ENCODE data around the gene EEF1AKMT2. TPM values are rescaled to one million over a fixed set of nuclear protein-coding genes. Genes with fewer than 3 reads are reported as not detected.

The EEF1AKMT2 gene
- total RNA-seq, 2 experiments from 2014 or later, result 14.4 to 16.7 TPM

GRCh38 chr10:124710266-124710881 lies 81.3 kb downstream of the EEF1AKMT2 start:
- no peak overlapping the region for H3K4me3 ChIP-seq (ENCODE audit: low read length)
- H3K27me3 Mint-ChIP-seq, result no peaks in the 10 kb centered on the region
- H3K4me1 ChIP-seq (ENCODE audit: insufficient read depth, low read length), result peaks cover 99% of the 10 kb centered on the region
- no peak for TF ChIP-seq CTCF (IDR thresholded peaks at IDR 0.05)
- H3K27ac Mint-ChIP-seq, result peak overlapping the region; percentile 91
- peak overlapping the region in 1 of 2 donors; percentile 10 for H3K27ac ChIP-seq (ENCODE audit: low read depth in 1 of 2, low read length in 2 of 2)
- CTCF ChIA-PET, result interaction anchor here (0.7 to 3.5 kb wide), 2 partner anchors 8 to 161 kb away, joined by 3 to 22 read pairs; no protein-coding TSS in a partner anchor
- H3K36me3 Mint-ChIP-seq (ENCODE audit: low read depth), result peaks cover 18% of the 10 kb centered on the region
- intact Hi-C loops (cut with DNase I, micrococcal nuclease), result no loop called here
- H3K4me3 Mint-ChIP-seq, result peak overlapping the region; percentile 11
- POLR2A ChIA-PET, result interaction anchor here (10.2 kb wide), 1 partner anchor 6 kb away, joined by 133 read pairs; no protein-coding TSS in a partner anchor
- DNase-seq, result no peak
- peaks cover 19% of the 10 kb centered on the region for H3K36me3 ChIP-seq (ENCODE audit: insufficient read depth, low read length)
- H3K9me3 ChIP-seq (ENCODE audit: control insufficient read depth in 1 of 2, insufficient read depth in 1 of 2, low read length in 2 of 2), result no peaks in the 10 kb centered on the region
- no peaks in the 10 kb centered on the region for H3K27me3 ChIP-seq (ENCODE audit: control insufficient read depth in 1 of 2, insufficient read depth in 2 of 2, low read length in 2 of 2)
- ATAC-seq (ENCODE audit: poor library complexity), result no peak
- H3K9me3 Mint-ChIP-seq, result no peaks in the 10 kb centered on the region
- peaks cover 90% of the 10 kb centered on the region for H3K4me1 Mint-ChIP-seq (ENCODE audit: low read depth)

- peaks cover 25% of the 10 kb centered on the region for H3K36me3 ChIP-seq (ENCODE audit: insufficient read depth, low read length)
- Mint-ChIP-seq H3K9me3 (no peaks in the 10 kb centered on the region), H3K27ac (peak overlapping the region; percentile 91), H3K4me1 (ENCODE audit: low read depth) (peaks cover 90% of the 10 kb centered on the region), H3K27me3 (no peaks in the 10 kb centered on the region), H3K36me3 (ENCODE audit: low read depth) (peaks cover 23% of the 10 kb centered on the region), H3K4me3 (no peak overlapping the region)
- no peak for TF ChIP-seq CTCF (IDR thresholded peaks at IDR 0.05)
- peak overlapping the region in 1 of 2 donors; percentile 10 for H3K27ac ChIP-seq (ENCODE audit: low read depth in 1 of 2, low read length in 2 of 2)
- H3K4me1 ChIP-seq (ENCODE audit: insufficient read depth, low read length), result peaks cover 99% of the 10 kb centered on the region
- DNase-seq (no peak), ATAC-seq (ENCODE audit: poor library complexity) (no peak)
- CTCF ChIA-PET, result interaction anchor here (0.7 to 3.5 kb wide), 2 partner anchors 9 to 161 kb away, joined by 3 to 22 read pairs; no protein-coding TSS in a partner anchor
- no peaks in the 10 kb centered on the region for H3K27me3 ChIP-seq (ENCODE audit: control insufficient read depth in 1 of 2, insufficient read depth in 2 of 2, low read length in 2 of 2)
- H3K9me3 ChIP-seq (ENCODE audit: control insufficient read depth in 1 of 2, insufficient read depth in 1 of 2, low read length in 2 of 2), result no peaks in the 10 kb centered on the region
- H3K4me3 ChIP-seq (ENCODE audit: low read length), result no peak overlapping the region
- POLR2A ChIA-PET, result interaction anchor here (10.2 kb wide), 1 partner anchor 7 kb away, joined by 133 read pairs; no protein-coding TSS in a partner anchor
- intact Hi-C loops (cut with DNase I, micrococcal nuclease), result loop anchor here in 1 of 2 experiments (5.0 kb wide), 1 partner anchor 32 kb away; the partner anchor contains the start of gene FAM53B
These were observed 81.8 kb downstream of the EEF1AKMT2 start for GRCh38 chr10:124709861-124710260.

GRCh38 chr10:124708922-124709520 lies 82.7 kb downstream of the EEF1AKMT2 start:
- peaks cover 99% of the 10 kb centered on the region for H3K4me1 ChIP-seq (ENCODE audit: insufficient read depth, low read length)
- H3K27ac ChIP-seq (ENCODE audit: low read depth in 1 of 2, low read length in 2 of 2), result peak overlapping the region in 1 of 2 donors; percentile 38
- H3K9me3 Mint-ChIP-seq, result no peaks in the 10 kb centered on the region
- CTCF ChIA-PET, result interaction anchor here (1.3 to 3.5 kb wide), 2 partner anchors 10 to 77 kb away, joined by 3 to 22 read pairs; no protein-coding TSS in a partner anchor
- H3K36me3 Mint-ChIP-seq (ENCODE audit: low read depth), result peaks cover 29% of the 10 kb centered on the region
- no peak for TF ChIP-seq CTCF (IDR thresholded peaks at IDR 0.05)
- peaks cover 90% of the 10 kb centered on the region for H3K4me1 Mint-ChIP-seq (ENCODE audit: low read depth)
- POLR2A ChIA-PET, result interaction anchor here (1.0 to 10.2 kb wide), 5 partner anchors 8 to 33 kb away, joined by 3 to 133 read pairs (median 7); no protein-coding TSS in a partner anchor
- H3K9me3 ChIP-seq (ENCODE audit: control insufficient read depth in 1 of 2, insufficient read depth in 1 of 2, low read length in 2 of 2), result no peaks in the 10 kb centered on the region
- peak overlapping the region; percentile 91 for H3K27ac Mint-ChIP-seq
- H3K27me3 Mint-ChIP-seq, result no peaks in the 10 kb centered on the region
- intact Hi-C loops (cut with DNase I, micrococcal nuclease), result loop anchor here in 1 of 2 experiments (5.0 kb wide), 1 partner anchor 33 kb away; the partner anchor contains the start of gene FAM53B
- no peaks in the 10 kb centered on the region for H3K27me3 ChIP-seq (ENCODE audit: control insufficient read depth in 1 of 2, insufficient read depth in 2 of 2, low read length in 2 of 2)
- H3K4me3 ChIP-seq (ENCODE audit: low read length), result no peak overlapping the region
- DNase-seq (no peak), ATAC-seq (ENCODE audit: poor library complexity) (peak; percentile 37)
- H3K4me3 Mint-ChIP-seq, result no peak overlapping the region
- H3K36me3 ChIP-seq (ENCODE audit: insufficient read depth, low read length), result peaks cover 33% of the 10 kb centered on the region
